DMS79 (cell line): ENCODE measurements around the gene TTLL13.

Source experiments
- DNase-seq: peaks from one replicate; lab custom pipeline; 2025; lab: John Stamatoyannopoulos, UW

TTLL13 gene, protein sequence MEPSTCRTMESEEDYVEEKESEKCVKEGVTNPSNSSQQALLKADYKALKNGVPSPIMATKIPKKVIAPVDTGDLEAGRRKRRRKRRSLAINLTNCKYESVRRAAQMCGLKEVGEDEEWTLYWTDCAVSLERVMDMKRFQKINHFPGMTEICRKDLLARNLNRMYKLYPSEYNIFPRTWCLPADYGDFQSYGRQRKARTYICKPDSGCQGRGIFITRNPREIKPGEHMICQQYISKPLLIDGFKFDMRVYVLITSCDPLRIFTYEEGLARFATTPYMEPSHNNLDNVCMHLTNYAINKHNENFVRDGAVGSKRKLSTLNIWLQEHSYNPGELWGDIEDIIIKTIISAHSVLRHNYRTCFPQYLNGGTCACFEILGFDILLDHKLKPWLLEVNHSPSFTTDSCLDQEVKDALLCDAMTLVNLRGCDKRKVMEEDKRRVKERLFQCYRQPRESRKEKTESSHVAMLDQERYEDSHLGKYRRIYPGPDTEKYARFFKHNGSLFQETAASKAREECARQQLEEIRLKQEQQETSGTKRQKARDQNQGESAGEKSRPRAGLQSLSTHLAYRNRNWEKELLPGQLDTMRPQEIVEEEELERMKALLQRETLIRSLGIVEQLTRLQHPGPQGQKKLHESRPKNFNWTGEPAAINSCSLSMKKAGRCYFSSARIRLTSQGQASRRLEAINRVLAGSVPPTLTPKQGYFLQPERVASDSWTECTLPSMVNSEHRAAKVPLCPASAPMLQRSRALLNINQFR

DNA sequence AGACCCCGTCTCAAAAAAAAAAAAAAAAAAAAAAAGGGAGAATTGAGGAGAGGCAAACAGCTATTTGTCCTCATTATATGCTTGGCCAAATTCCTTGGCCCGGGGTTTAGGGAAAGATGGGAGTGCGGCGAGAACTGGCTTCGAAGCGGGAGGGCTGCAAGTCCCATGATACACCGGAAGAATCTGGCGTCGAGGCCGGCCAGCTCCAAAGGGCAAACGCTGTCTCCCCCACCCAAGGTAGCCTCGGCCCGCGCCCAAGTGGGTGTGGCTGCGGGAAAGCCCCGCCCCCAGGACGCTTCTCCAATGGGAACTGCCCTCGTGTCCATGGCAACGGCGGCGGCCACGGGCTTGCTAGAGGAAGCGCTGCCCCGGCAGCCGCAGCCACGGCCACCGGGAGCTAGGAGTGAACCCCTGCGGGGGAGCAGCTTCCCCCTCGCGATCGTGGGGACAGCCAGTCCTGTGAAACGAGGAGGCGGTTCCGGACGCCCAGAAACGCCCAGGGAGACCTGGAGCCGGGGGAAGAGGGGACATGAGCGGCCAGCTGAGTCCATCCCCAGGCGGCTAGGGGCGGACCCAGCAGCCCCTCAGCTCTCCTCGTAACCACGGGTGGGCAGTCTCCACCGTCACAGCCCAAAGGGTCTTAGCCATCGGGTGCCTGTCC is at the start of gene TTLL13:
Gene TTLL13 (plus strand): TSS at position 354 of the 661 bp plus-strand sequence. CDS start 1,075 bp downstream, outside the sequence.
- DNase-seq, result peak; percentile 63

- DNase-seq, result no peak
Measured at GRCh38 chr15:90200534-90201129, 48.7 kb upstream of the TTLL13 start.

- DNase-seq, result peak; percentile 25
Measured at GRCh38 chr15:90201130-90201943, 48.0 kb upstream of the TTLL13 start, which contains the start of gene SEMA4B. Gene SEMA4B (plus strand): TSS chr15:90201330. CDS start chr15:90201579, 249 bp downstream.

GRCh38 chr15:90201944-90202375 is 47.4 kb upstream of the TTLL13 start:
- DNase-seq, result no peak

DNA sequence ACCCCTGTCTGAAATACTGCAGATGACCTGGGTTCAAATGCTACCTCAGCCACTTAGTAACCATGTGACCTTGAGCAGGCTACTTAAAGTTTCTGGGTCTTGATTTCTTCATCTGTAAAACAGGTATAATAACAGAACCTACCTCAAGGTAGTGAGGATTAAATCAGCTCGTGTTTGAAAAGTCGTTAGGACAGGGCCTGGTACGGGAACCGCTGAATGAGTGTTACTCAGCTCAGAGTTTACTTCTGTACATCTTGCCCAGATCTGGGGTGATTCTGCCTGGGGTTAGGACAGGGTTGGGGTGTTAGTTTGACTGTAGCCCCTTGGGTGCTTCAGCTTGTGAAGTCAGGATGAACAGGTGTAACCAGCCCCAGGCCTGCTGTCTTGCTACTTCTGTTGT is 46.4 kb upstream of the TTLL13 start:
- no peak for DNase-seq

GRCh38 chr15:90203473-90203872 is 45.9 kb upstream of the TTLL13 start:
- DNase-seq, result no peak

DNA sequence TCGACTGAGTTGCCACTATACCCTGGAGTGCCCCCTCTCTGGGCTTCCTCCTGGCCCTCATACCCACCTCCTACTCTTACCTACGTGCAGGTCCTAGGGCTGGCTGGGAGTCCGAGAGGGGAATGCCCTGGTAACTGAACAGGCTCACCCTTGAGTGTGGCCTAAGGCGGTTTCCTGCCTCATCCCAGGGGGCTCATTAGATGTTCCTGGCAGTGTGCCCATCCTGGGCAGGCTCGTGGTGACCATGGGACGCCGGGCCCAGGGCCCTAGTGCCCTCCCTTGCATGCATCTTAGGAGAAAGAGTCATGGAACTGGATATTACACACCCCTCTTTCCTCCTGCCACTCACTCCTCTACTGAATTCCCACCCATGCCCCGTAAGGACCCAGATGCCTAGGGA is 45.4 kb upstream of the TTLL13 start:
- peak; percentile 28 for DNase-seq

- DNase-seq, result peak; percentile 54
Measured at GRCh38 chr15:90205050-90205848, 44.1 kb upstream of the TTLL13 start.

DNA sequence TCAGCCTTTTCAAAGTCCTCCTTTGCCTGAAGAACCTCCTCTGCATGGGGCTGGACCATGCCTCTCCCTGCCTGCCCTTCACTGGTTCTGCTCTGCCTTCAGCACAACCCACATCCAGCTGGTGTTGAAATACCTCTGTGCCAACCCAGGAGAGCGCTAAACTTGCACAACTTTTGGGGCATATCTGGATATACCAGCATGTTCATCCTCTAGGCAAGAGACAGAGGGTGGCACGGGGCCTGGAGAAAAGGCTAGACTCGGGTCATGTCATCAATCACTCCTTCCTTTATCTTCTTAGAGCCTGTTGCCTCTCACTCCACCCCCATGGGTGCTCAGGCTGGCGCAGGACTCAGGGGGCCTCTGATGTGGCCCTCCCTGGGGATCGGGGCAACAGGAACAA is 43.5 kb upstream of the TTLL13 start:
- DNase-seq, result no peak

DNA sequence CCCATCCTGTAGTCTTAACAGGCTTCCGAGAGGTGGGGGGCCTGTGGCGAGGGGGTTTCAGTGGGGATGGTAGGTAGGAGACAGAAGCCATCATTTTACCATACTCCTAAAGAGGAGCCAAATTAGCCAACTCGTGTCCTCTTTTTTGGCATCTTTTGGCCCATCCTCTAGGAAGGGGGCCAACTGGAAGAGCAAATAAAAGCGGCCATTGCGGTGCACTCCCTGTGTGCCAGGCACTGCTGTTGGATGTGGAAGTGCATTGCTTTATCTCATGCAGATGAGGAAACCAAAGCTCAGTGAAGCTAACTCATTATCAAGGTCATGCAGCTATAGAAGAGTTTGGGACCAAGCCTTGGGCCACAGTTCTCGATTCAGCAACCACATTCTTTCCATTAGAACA is 42.1 kb upstream of the TTLL13 start:
- no peak for DNase-seq

DNA sequence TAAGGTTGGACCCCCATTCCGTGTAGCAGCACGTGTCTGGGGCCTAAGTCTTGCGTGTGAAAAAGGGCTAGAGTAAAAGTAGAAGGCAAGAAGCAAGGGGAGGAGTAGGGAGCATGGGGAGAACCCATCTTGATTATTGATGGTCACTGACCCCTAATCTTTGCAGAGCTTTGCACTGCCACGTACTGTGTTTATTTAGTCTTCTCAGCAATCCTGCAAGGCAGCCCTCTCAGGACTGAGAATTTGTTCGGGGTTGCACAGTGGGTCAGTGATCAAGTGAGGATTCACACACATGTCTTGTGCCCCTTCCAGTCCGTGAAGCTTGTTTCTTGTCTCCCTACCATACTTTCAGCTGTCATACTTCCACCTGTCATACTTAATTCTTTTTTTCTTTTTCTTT is 41.0 kb upstream of the TTLL13 start:
- no peak for DNase-seq

GRCh38 chr15:90209591-90209990 is 39.8 kb upstream of the TTLL13 start:
- no peak for DNase-seq

DNA sequence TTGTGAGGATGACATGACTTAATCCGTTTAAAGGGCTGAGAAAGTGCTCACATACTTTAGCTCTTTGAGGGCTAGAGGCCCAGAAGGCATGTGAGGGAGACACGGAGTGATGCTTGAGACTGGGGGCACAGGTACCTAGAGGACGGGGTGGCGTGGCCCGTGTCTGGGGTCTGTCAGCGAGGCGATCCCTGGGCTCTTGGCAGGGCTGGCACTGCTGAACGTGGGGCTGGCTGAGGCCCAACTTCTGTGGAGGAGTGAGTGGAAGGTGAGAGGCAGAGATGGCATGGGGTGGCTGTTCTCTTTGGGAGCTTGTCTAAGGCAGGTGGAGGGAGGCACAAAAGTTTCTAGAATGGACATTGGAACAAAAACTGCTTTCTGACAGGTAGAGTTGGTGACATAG is 38.8 kb upstream of the TTLL13 start:
- DNase-seq, result no peak

- DNase-seq, result no peak
Measured at GRCh38 chr15:90211009-90211408, 38.3 kb upstream of the TTLL13 start.

DNA sequence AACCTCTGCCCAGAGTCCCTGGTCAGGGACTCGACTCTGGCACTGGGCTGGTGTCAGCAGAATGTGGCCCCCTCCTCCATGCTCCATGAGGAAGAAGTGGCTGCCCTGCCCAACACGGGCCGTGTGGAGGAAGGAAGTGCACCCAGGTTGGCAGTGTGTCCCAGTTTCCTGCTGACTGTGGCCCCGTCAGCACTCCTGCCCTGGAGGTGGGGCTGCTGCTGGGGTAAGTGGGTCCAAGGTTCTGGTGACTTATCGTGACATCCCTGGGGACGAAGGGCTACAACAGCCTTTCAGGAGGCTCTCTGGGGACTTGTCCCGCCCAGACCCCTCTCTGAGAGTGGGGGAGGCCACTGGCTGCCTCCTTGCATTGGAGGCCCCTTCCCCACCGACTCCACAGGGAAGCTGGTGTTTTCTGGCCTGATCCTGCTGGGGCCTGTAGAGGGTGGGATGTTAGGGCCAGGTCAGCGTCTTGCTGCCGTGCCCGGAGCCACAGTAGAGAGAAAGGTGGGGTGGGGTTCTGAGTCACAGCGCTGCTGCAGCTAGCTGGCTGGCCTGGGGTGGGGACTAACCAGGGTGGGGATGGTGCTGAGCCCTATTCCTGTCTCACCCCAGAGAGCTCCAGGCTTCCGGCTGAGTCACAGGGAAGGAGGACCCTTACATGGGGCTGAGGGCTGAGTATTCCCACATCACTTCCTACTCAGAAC is 37.8 kb upstream of the TTLL13 start:
- DNase-seq, result no peak

GRCh38 chr15:90212221-90213098 is 36.9 kb upstream of the TTLL13 start:
- DNase-seq, result peak; percentile 25

- peak; percentile 81 for DNase-seq
Measured at GRCh38 chr15:90213122-90213817, 36.1 kb upstream of the TTLL13 start.

DNA sequence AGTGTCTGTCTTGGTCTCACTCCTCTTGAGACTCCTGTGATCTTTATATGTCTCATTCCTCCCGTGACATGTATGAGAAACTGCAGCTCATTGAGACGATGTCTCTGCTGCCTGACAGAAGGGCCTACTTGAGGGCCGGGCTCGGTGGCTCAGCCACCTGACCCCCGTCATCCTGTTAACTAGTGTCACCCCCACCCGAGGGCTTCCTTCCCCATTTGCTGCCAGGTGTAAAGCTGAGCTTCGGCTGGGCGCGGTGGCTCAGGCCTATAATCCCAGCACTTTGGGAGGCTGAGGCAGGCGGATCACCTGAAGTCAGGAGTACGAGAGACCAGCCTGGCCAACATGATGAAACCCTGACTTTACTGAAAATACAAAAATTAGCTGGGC is 35.5 kb upstream of the TTLL13 start:
- DNase-seq, result peak; percentile 40
